Adipose tissue (tissue), 3 donors: ENCODE results near the gene HOXC9. TPM values are rescaled to one million over a fixed set of nuclear protein-coding genes. Genes with fewer than 3 reads are reported as not detected.

Source experiments
- H3K27ac ChIP-seq: one replicate; pipeline ENCODE4 v1.5.1; 2013; ENCODE audit warnings: low read depth, low read length
- WGBS, 3 donors: extraction: QIAGEN DNeasy Blood & Tissue Kit; methylation state at CpG; one replicate each; pipeline ENCODE4 v1.1.7; 2013; 5-methylcytosine and 5-hydroxymethylcytosine counted together
- polyA plus RNA-seq, 3 donors: library from polyadenylated mRNA; stranded (reverse); fragments of 200-250 nt; gene quantifications; one replicate each; pipeline ENCODE4 v1.2.3, GENCODE V29; 2013
- donor health status: healthy with polysubstance abuse.
- donor health status: Bipolar disorder and iron deficiency.
- donor health status: healthy.

HOXC9 gene
- 1 to 10 TPM in 1 of 3 donors, under 1 TPM in 2; 0.28 to 1.0 (median 0.45) TPM for polyA plus RNA-seq

- WGBS, 3 donors = 2 to 5% (median 3%) methylated on average over 81 to 87 of the region's 87 CpGs
- no peak within 1 kb of the TSS for H3K27ac ChIP-seq
Observed at GRCh38 chr12:54000116-54001114, at the start of gene HOXC9. Gene HOXC9 (plus strand): TSS chr12:54000161. CDS start chr12:54000189, 28 bp downstream.

DNA sequence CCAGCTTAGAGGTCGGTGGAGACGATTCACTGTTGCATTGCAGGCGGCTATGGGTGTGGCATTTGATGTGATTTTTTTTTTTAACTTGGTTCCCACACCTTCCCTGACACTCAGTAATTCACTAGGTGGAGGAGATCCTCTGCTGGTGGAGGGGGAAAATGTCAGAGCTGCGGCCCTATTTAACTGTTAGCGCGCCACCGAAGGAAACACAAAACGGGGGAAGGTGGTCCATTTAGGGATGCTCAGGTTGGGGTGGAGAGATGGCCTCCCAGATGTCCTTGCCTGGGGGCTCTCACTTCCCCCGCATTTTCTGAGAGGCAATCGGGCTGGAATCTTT is 49.6 kb upstream of the HOXC9 start:
- no peak overlapping the region for H3K27ac ChIP-seq
- 2 to 7% (median 5%) methylated on average over 10 of the region's 10 CpGs for WGBS, 3 donors

GRCh38 chr12:53950789-53951576 is 49.0 kb upstream of the HOXC9 start:
- 2 to 4% (median 4%) methylated on average over 34 of the region's 34 CpGs for WGBS, 3 donors
- H3K27ac ChIP-seq = no peak overlapping the region

DNA sequence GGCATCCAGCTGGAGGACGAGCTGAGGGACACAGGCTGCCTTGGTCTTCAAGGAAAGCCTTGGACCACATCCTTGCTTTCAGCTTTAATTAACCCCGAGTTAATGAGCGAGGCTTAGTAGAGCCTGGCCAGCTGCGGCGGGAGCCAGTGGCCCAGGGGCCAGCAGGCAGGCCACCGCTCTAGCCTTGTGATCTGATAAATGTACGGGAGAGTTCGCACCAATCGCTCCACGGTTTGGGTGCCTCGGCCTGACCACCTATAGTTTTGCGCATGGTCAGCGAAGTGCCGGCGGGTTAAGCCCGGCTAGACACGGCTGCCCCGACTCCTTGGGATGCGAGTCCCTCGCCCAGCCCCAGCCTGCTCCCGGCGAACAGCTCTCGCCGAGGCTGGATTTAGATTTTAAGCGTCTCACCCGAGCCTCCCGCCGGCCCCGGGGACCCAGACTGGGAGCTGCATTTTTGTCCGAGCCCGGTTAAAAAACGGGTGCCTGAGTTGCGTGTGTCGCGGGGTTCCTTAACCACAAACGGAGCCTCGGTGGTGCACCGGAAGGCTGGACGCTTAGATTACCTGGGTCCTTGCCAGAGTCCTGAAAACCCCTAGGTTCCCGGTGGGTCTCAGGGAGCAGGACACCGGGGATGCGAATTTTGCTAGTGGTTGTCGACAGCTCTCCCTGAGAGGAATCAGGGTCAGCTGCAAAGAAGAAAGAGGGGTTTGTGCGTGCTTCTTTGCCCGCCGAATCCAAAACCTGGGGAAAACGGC is 48.2 kb upstream of the HOXC9 start:
- no peak overlapping the region for H3K27ac ChIP-seq
- 4 to 6% (median 4%) methylated on average over 47 of the region's 47 CpGs for WGBS, 3 donors

- WGBS, 3 donors = 12 to 14% (median 14%) methylated on average over 13 of the region's 13 CpGs
- no peak overlapping the region for H3K27ac ChIP-seq
Observed at GRCh38 chr12:53952335-53952694, 47.6 kb upstream of the HOXC9 start.

- WGBS, 3 donors = 6 to 7% (median 7%) methylated on average over 38 of the region's 38 CpGs
- H3K27ac ChIP-seq = no peak overlapping the region
Observed at GRCh38 chr12:53952871-53953734, 46.9 kb upstream of the HOXC9 start.

DNA sequence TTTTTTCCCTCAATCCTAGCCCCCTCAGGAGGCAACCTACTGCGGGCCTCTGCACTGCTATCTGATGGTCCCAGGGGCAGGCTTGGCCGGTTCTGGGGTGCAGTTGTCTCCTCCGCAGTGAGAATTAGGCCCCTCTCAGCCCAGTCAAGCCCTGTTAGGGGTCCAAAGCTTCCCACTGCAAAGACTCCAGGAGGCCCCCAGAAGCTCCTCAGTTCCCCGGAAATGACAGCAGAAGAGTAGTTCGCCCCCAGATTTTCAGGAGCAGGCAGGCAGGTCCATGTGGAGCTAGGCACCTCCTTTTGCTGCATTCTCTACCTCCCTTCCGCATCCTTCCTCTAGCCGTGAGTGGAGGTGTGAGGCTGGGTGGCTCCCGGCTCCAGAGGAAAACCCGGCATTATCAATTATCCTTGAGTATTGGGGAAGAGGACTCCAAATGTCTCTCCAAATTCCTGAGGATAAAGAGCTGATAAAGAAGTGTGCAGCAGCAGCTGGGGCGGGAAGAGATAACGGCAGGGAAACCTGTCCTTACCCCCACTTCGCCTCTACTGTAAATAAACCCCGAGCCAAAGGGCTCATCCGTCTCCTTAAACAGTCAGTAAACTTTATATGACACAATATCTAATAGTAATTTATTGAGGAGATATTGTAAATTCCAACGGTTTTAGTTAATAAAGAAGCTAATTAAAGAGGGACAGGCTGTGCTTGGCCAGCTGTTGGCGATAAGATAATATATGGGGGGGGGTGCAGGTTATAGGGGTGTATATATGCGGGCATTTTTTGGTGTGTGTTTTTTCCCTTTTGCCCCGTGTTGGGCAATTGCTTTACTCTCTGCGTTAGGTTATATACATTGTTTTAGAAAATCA is 45.9 kb upstream of the HOXC9 start:
- H3K27ac ChIP-seq = no peak overlapping the region
- 8 to 10% (median 9%) methylated on average over 19 of the region's 19 CpGs for WGBS, 3 donors

DNA sequence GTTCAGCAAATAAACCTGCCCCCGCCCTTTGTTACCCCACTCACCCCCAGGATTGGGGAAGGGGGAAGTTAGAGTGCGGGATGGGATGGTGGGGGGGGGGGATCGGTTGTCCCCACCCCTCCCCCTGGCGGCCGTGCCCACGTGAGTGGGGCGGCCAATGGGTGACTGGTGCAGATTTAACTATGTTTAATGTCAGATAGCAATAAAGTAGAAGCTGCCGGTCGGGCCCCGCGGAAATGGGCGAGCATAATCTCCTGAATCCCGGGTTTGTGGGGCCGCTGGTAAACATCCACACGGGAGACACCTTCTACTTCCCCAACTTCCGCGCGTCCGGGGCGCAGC is 45.3 kb upstream of the HOXC9 start, which contains the start of gene HOXC12:
TSS of gene HOXC12 (plus strand) at position 210 of the 342 bp plus-strand sequence. CDS start at position 237, 27 bp downstream.
- no peak within 1 kb of the TSS for H3K27ac ChIP-seq
- 4 to 7% (median 5%) methylated on average over 20 of the region's 20 CpGs for WGBS, 3 donors

GRCh38 chr12:53955036-53955775 is 44.8 kb upstream of the HOXC9 start:
- WGBS, 3 donors = 2 to 6% (median 5%) methylated on average over 70 to 86 of the region's 86 CpGs
- H3K27ac ChIP-seq = no peak overlapping the region

DNA sequence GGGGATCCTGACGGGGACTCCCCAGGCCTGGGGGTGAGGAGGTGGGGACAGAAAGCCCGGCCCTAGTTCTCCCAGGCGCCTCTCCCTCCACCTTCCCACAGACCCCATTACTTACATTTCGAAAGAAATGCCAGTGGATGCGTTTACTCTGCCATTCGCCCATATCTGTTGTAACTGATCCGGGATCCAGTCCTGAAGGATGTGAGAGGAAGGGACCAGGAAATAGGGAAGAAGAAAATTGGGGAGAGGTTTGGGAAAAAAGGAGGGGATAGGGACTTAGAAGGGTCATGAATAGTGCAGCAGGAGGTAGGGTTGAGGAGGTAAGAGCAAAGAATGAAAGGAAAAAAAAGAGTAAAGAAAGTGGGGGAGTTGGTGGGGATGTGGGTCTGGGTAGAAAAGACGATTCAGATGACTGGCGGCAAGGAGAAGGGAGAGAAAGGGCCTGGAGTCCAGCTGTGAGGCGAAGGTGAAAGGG is 44.1 kb upstream of the HOXC9 start:
- no peak overlapping the region for H3K27ac ChIP-seq
- 10 to 14% (median 11%) methylated on average over 10 of the region's 10 CpGs for WGBS, 3 donors

- WGBS, 3 donors = 8 to 10% (median 10%) methylated on average over 25 of the region's 25 CpGs
- no peak overlapping the region for H3K27ac ChIP-seq
Observed at GRCh38 chr12:53956251-53956887, 43.6 kb upstream of the HOXC9 start.

GRCh38 chr12:53956914-53957536 is 42.9 kb upstream of the HOXC9 start:
- WGBS, 3 donors = 7 to 12% (median 10%) methylated on average over 11 of the region's 11 CpGs
- no peak overlapping the region for H3K27ac ChIP-seq

DNA sequence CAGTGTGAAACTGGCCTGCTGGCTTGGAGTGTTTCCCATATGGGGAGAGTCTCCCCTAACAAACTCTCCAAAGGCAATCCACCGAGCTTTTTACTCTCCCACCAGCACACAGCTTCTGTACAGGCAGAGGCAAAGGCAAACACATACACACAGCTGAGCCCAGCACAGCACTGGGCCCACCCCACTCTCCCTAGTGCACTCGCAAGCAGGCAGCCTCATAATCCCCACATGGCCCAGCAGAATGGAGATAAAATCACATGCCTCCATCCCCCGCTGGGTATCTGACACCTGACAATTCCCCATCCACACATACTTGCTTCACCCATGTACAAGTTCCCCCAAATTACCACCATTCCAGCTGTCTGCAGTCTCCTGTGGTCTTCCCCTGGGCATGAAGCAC is 41.8 kb upstream of the HOXC9 start:
- 16 to 22% (median 21%) methylated on average over 3 of the region's 3 CpGs for WGBS, 3 donors
- no peak overlapping the region for H3K27ac ChIP-seq

- 7 to 12% (median 11%) methylated on average over 4 of the region's 4 CpGs for WGBS, 3 donors
- H3K27ac ChIP-seq = no peak overlapping the region
Observed at GRCh38 chr12:53959314-53959713, 40.6 kb upstream of the HOXC9 start.
